ENCODE data around the gene FUOM. TPM values are rescaled to one million over a fixed set of nuclear protein-coding genes. Genes with fewer than 3 reads are reported as not detected.

The FUOM gene
- total and polyA plus RNA-seq, 2 donors (not counting 3 experiments of a cell fraction or from before 2014, with no cell fraction given), result 17.4 to 33.9 TPM

DNA sequence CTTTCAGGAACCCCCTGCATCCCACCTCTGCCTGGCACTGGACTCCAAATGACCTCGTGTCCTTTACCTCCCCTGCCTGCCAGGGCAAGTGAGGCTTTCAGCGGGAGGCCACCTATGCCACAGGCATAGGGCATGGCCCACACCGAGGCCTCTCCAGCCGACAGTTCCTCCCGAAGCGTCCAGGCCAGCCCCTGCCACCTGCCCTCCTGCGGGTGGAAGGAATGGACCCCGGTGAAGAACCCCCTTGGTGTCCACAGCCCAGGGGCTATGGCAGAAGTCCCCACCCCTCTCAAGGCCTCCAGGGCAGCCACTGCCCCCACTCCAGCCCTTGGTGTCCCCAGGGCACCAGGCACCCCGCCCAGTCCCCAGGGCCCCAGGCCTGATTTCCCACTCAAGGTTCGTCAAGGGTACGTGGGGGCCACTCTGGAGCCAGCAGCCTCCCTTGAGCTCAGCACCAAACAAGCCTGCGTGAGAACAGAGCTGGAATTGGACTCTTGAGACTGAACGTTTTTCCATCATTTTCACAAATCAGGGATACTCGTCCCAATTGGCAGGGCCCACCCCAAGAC is 3.1 kb downstream of the FUOM start:
- CTCF ChIA-PET, result interaction anchor here (0.9 to 3.6 kb wide), 2 partner anchors 13 to 25 kb away, joined by 3 to 20 read pairs; no protein-coding TSS in a partner anchor
- FAIRE-seq, result no peak
- Histone ChIP-seq H3K27ac (ENCODE audit: insufficient read depth, low read depth, low read length) (no peak overlapping the region), H4K20me1 (replicated peaks; ENCODE audit: control insufficient read depth, extremely low read depth, insufficient read depth, low read length) (no peaks in the 10 kb centered on the region), H3K79me2 (ENCODE audit: control insufficient read depth, insufficient read depth, low read length) (no peaks in the 10 kb centered on the region), H3K9me3 (replicated peaks; ENCODE audit: control insufficient read depth, insufficient read depth, low read length) (no peaks in the 10 kb centered on the region), H3K9ac (replicated peaks; ENCODE audit: extremely low read depth, insufficient read depth, low read length) (no peak overlapping the region), H3K4me3 (replicated peaks in 1 of 3; ENCODE audit: insufficient read depth in 1 of 3, low read depth in 1 of 3, low read length in 3 of 3) (no peak overlapping the region), H2AFZ (ENCODE audit: low read depth, low read length) (no peak overlapping the region), H3K9me1 (replicated peaks; ENCODE audit: control insufficient read depth, extremely low read depth, insufficient read depth, low read length) (no peaks in the 10 kb centered on the region), H3K27me3 (ENCODE audit: control insufficient read depth in 2 of 2, insufficient read depth in 2 of 2, low read length in 2 of 2) (no peaks in the 10 kb centered on the region), H3K4me1 (ENCODE audit: control insufficient read depth, extremely low read depth, insufficient read depth, low read length) (peaks cover 3% of the 10 kb centered on the region), H3K4me2 (ENCODE audit: insufficient read depth, low read length) (no peak overlapping the region), H3K36me3 (ENCODE audit: control insufficient read depth in 2 of 2, extremely low read depth in 1 of 2, insufficient read depth in 2 of 2, low read length in 2 of 2) (no peaks in the 10 kb centered on the region)
- intact Hi-C loops (cut with micrococcal nuclease), result no loop called here
- dilution Hi-C loops (cut with MboI; ENCODE audit: extremely low pct_ligation_motif_present, low sequenced_read_pairs), result no loop called here
- TF ChIP-seq, protein P1, sequence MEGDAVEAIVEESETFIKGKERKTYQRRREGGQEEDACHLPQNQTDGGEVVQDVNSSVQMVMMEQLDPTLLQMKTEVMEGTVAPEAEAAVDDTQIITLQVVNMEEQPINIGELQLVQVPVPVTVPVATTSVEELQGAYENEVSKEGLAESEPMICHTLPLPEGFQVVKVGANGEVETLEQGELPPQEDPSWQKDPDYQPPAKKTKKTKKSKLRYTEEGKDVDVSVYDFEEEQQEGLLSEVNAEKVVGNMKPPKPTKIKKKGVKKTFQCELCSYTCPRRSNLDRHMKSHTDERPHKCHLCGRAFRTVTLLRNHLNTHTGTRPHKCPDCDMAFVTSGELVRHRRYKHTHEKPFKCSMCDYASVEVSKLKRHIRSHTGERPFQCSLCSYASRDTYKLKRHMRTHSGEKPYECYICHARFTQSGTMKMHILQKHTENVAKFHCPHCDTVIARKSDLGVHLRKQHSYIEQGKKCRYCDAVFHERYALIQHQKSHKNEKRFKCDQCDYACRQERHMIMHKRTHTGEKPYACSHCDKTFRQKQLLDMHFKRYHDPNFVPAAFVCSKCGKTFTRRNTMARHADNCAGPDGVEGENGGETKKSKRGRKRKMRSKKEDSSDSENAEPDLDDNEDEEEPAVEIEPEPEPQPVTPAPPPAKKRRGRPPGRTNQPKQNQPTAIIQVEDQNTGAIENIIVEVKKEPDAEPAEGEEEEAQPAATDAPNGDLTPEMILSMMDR (IDR thresholded peaks at IDR 0.05; ENCODE audit: extremely low read depth in 1 of 2, insufficient read depth in 1 of 2, low read depth in 1 of 2, low read length in 2 of 2), result no peak
- POLR2A ChIA-PET, result no interaction called here
- DNase-seq (ENCODE audit: low read depth, low spot score), result no peak
- BruUV-seq (replicated peaks), result no TSS peak

DNA sequence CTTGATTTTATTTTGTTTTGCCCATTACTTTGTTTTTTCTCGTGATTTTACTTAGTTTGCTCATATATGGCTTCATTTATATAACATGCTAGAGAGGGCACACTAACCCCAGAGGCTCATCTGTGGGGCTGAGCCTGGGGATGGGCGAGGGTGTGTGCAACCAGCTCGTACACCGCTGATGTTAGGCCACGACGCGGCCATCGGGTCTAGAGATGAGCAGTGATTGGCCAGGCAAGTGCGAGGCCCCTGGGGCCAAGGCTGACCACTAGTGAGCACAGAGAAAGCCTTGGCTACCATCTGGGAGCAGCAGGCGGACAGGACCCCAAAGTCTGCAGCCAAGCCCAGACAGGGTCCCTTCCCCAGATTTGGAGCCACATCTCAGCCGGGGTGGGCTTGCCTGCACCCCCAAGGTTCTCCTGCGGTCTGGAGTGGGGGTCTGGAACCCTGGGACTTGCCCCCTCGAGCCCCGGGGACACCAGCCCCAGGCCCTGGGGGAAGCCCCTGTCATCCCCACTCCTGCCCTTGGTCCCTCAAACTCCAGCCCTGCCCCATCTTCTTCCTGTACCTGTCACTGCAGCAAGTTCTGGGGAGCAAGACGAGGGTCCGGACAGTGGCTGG is 3.7 kb downstream of the FUOM start:
- no peak overlapping the region for H2AFZ ChIP-seq (ENCODE audit: low read depth, low read length)
- no peak overlapping the region for H3K4me2 ChIP-seq (ENCODE audit: insufficient read depth, low read length)
- H3K4me1 ChIP-seq (ENCODE audit: control insufficient read depth, extremely low read depth, insufficient read depth, low read length), result peaks cover 3% of the 10 kb centered on the region
- TF ChIP-seq EZH2 (IDR thresholded peaks at IDR 0.05; ENCODE audit: borderline replicate concordance, low read depth, low read length, severe bottlenecking) (no peak), MYC (IDR thresholded peaks at IDR 0.05; ENCODE audit: low read depth, low read length) (no peak)
- no peaks in the 10 kb centered on the region for H3K79me2 ChIP-seq (ENCODE audit: control insufficient read depth, insufficient read depth, low read length)
- CTCF ChIA-PET, result interaction anchor here (1.6 to 3.6 kb wide), 2 partner anchors 10 to 24 kb away, joined by 5 to 20 read pairs; no protein-coding TSS in a partner anchor
- H3K9me1 ChIP-seq (replicated peaks; ENCODE audit: control insufficient read depth, extremely low read depth, insufficient read depth, low read length), result no peaks in the 10 kb centered on the region
- dilution Hi-C loops (cut with MboI; ENCODE audit: extremely low pct_ligation_motif_present, low sequenced_read_pairs), result no loop called here
- intact Hi-C loops (cut with micrococcal nuclease), result no loop called here
- no peaks in the 10 kb centered on the region for H3K27me3 ChIP-seq (ENCODE audit: control insufficient read depth in 2 of 2, insufficient read depth in 2 of 2, low read length in 2 of 2)
- FAIRE-seq (no peak), DNase-seq (ENCODE audit: low read depth, low spot score) (no peak)
- no peaks in the 10 kb centered on the region for H3K36me3 ChIP-seq (ENCODE audit: control insufficient read depth in 2 of 2, extremely low read depth in 1 of 2, insufficient read depth in 2 of 2, low read length in 2 of 2)
- no peaks in the 10 kb centered on the region for H4K20me1 ChIP-seq (replicated peaks; ENCODE audit: control insufficient read depth, extremely low read depth, insufficient read depth, low read length)
- no peak overlapping the region for H3K4me3 ChIP-seq (replicated peaks in 1 of 3; ENCODE audit: insufficient read depth in 1 of 3, low read depth in 1 of 3, low read length in 3 of 3)
- H3K27ac ChIP-seq (ENCODE audit: insufficient read depth, low read depth, low read length), result no peak overlapping the region
- POLR2A ChIA-PET, result interaction anchor here (0.6 kb wide), 1 partner anchor 19 kb away, joined by 5 read pairs; no protein-coding TSS in a partner anchor
- no peaks in the 10 kb centered on the region for H3K9me3 ChIP-seq (replicated peaks; ENCODE audit: control insufficient read depth, insufficient read depth, low read length)
- H3K9ac ChIP-seq (replicated peaks; ENCODE audit: extremely low read depth, insufficient read depth, low read length), result no peak overlapping the region
- BruUV-seq (replicated peaks), result no TSS peak

Measured in endothelial cell of umbilical vein (primary cell).